Hepatocyte (in vitro differentiated cells): ENCODE measurements around the gene DEF6. TPM values are rescaled to one million over a fixed set of nuclear protein-coding genes. Genes with fewer than 3 reads are reported as not detected.
A peak's percentile ranks its signal among the peaks of the same experiment; 100 is the strongest.

ENCODE experiments used
- DNase-seq: peaks from one replicate; pipeline ENCODE4 v3.0.0-alpha.2; 2016; ENCODE audit warnings: low spot score
- H2AFZ ChIP-seq: fragments of 200-600 bp; sonication (generic); 2 replicates; pipeline ENCODE4 v1.6.0; 2016; ENCODE audit warnings: antibody characterized with exemption, mild to moderate bottlenecking
- H3K27ac ChIP-seq: fragments of 200-600 bp; sonication (generic); 2 replicates; pipeline ENCODE4 v1.5.1; 2016; ENCODE audit warnings: mild to moderate bottlenecking
- H3K27me3 ChIP-seq: fragments of 200-600 bp; sonication (generic); 2 replicates; pipeline ENCODE4 v1.6.1; 2016
- H3K36me3 ChIP-seq: fragments of 200-600 bp; sonication (generic); replicated peaks from 2 replicates; pipeline ENCODE4 v1.5.1; 2016; ENCODE audit warnings: low read depth; ENCODE audit not compliant: insufficient read depth
- H3K4me1 ChIP-seq: fragments of 200-600 bp; sonication (generic); 2 replicates; pipeline ENCODE4 v1.5.1; 2016; ENCODE audit warnings: mild to moderate bottlenecking, moderate library complexity; ENCODE audit not compliant: insufficient read depth
- H3K4me2 ChIP-seq: fragments of 200-600 bp; sonication (generic); 2 replicates; pipeline ENCODE4 v1.6.0; 2016
- H3K4me3 ChIP-seq: fragments of 200-600 bp; sonication (generic); 2 replicates; pipeline ENCODE4 v1.5.1; 2016; ENCODE audit warnings: mild to moderate bottlenecking
- H3K79me2 ChIP-seq: fragments of 200-600 bp; sonication (generic); 2 replicates; pipeline ENCODE4 v1.6.0; 2017; ENCODE audit warnings: mild to moderate bottlenecking
- H3K9me2 ChIP-seq: fragments of 200-600 bp; sonication (generic); replicated peaks from 2 replicates; pipeline ENCODE4 v1.6.0; 2017; ENCODE audit warnings: mild to moderate bottlenecking; ENCODE audit not compliant: insufficient read depth
- H3K9me3 ChIP-seq: fragments of 200-600 bp; sonication (generic); 2 replicates; pipeline ENCODE4 v1.5.1; 2016; ENCODE audit warnings: low read depth, mild to moderate bottlenecking
- H4K20me1 ChIP-seq: fragments of 200-600 bp; sonication (generic); 2 replicates; pipeline ENCODE4 v1.6.0; 2016; ENCODE audit warnings: mild to moderate bottlenecking; ENCODE audit not compliant: insufficient read depth, poor library complexity, severe bottlenecking
- CTCF ChIP-seq: fragments of 200-600 bp; sonication (generic); IDR thresholded peaks from 2 replicates; pipeline ENCODE4 v1.5.1; 2016; ENCODE audit warnings: antibody characterized with exemption, mild to moderate bottlenecking; ENCODE audit not compliant: poor library complexity
- EZH2 ChIP-seq: fragments of 200-600 bp; sonication (generic); IDR thresholded peaks from 2 replicates; pipeline ENCODE4 v1.6.1; 2016; ENCODE audit warnings: antibody characterized with exemption, mild to moderate bottlenecking, borderline replicate concordance
- EZH2phosphoT487 ChIP-seq: fragments of 200-600 bp; sonication (generic); IDR thresholded peaks from one replicate; pipeline ENCODE4 v1.6.1; 2018; ENCODE audit warnings: antibody characterized with exemption, mild to moderate bottlenecking, low read depth, moderate library complexity; ENCODE audit not compliant: unreplicated experiment, severe bottlenecking
- WGBS: methylation state at CpG from one replicate; pipeline ENCODE4 v1.1.6; 2016; ENCODE audit warnings: low lambda C conversion rate; ENCODE audit errors: missing lambda C conversion rate; 5-methylcytosine and 5-hydroxymethylcytosine counted together
- polyA plus RNA-seq: library from polyadenylated mRNA; unstranded; fragments of >200 nt; fragmentation: Nextera tagmentation; extraction: Ambion mirVana; gene quantifications from 2 replicates; pipeline ENCODE4 v1.2.1, GENCODE V29; 2016
- total RNA-seq: library from RNA; depleted of rRNA; stranded (reverse); fragments of >200 nt; gene quantifications from 2 replicates; pipeline ENCODE4 v1.2.3, GENCODE V29; 2014

The DEF6 gene
- total RNA-seq (2.2 and 3.7 TPM in 2 replicates), polyA plus RNA-seq (3.7 and 3.8 TPM in 2 replicates)

GRCh38 chr6:35297601-35298481 lies at the start of gene DEF6:
Gene DEF6 (plus strand): TSS chr6:35297818. CDS start chr6:35297857, 39 bp downstream.
- no peaks in the 10 kb centered on the region for H3K36me3 ChIP-seq
- H3K9me2 ChIP-seq, result no peaks in the 10 kb centered on the region
- peaks cover 5% of the 10 kb centered on the region for H3K4me1 ChIP-seq
- TF ChIP-seq EZH2phosphoT487 (no peak), CTCF (peak; percentile 90), EZH2 (no peak)
- DNase-seq, result peak; percentile 91
- H3K27ac ChIP-seq, result peak within 1 kb of the TSS; percentile 49
- WGBS, result 32% methylated on average over 35 of the region's 35 CpGs
- H3K27me3 ChIP-seq, result no peaks in the 10 kb centered on the region
- no peaks in the 10 kb centered on the region for H4K20me1 ChIP-seq
- H3K4me2 ChIP-seq, result peak within 1 kb of the TSS; percentile 81
- H3K79me2 ChIP-seq, result no peaks in the 10 kb centered on the region
- H3K9me3 ChIP-seq, result no peaks in the 10 kb centered on the region
- H2AFZ ChIP-seq, result peak within 1 kb of the TSS; percentile 43
- no peak within 1 kb of the TSS for H3K4me3 ChIP-seq

GRCh38 chr6:35248300-35248699 lies 49.3 kb upstream of the DEF6 start:
- Histone ChIP-seq H3K27me3 (no peaks in the 10 kb centered on the region), H2AFZ (no peak overlapping the region), H3K4me2 (no peak overlapping the region), H4K20me1 (no peaks in the 10 kb centered on the region), H3K79me2 (peaks cover 7% of the 10 kb centered on the region), H3K4me1 (no peaks in the 10 kb centered on the region), H3K27ac (no peak overlapping the region), H3K9me2 (no peaks in the 10 kb centered on the region), H3K36me3 (no peaks in the 10 kb centered on the region), H3K9me3 (no peaks in the 10 kb centered on the region), H3K4me3 (no peak overlapping the region)
- 76% methylated on average over 3 of the region's 3 CpGs for WGBS
- no peak for TF ChIP-seq EZH2
- DNase-seq, result no peak

- TF ChIP-seq CTCF, result no peak
- no peak for TF ChIP-seq EZH2
- TF ChIP-seq EZH2phosphoT487, result no peak
- H3K79me2 ChIP-seq, result peaks cover 14% of the 10 kb centered on the region
- H2AFZ ChIP-seq, result no peak overlapping the region
- H3K4me1 ChIP-seq, result no peaks in the 10 kb centered on the region
- H3K4me3 ChIP-seq, result no peak overlapping the region
- no peaks in the 10 kb centered on the region for H4K20me1 ChIP-seq
- no peak for DNase-seq
- no peaks in the 10 kb centered on the region for H3K9me2 ChIP-seq
- 84% methylated on average over 3 of the region's 3 CpGs for WGBS
- H3K36me3 ChIP-seq, result no peaks in the 10 kb centered on the region
- no peak overlapping the region for H3K4me2 ChIP-seq
- H3K9me3 ChIP-seq, result no peaks in the 10 kb centered on the region
- no peaks in the 10 kb centered on the region for H3K27me3 ChIP-seq
- H3K27ac ChIP-seq, result no peak overlapping the region
Measured at GRCh38 chr6:35248965-35249364, 48.7 kb upstream of the DEF6 start.

- no peak for DNase-seq
- Histone ChIP-seq H3K9me2 (no peaks in the 10 kb centered on the region), H3K27me3 (no peaks in the 10 kb centered on the region), H3K79me2 (peaks cover 36% of the 10 kb centered on the region), H3K9me3 (no peaks in the 10 kb centered on the region), H3K4me1 (no peaks in the 10 kb centered on the region), H2AFZ (no peak overlapping the region), H4K20me1 (no peaks in the 10 kb centered on the region), H3K27ac (no peak overlapping the region), H3K4me2 (no peak overlapping the region), H3K4me3 (no peak overlapping the region), H3K36me3 (no peaks in the 10 kb centered on the region)
- 100% methylated on average over 3 of the region's 3 CpGs for WGBS
- TF ChIP-seq EZH2phosphoT487, result no peak
- TF ChIP-seq CTCF, result no peak
- TF ChIP-seq EZH2, result no peak
Measured at GRCh38 chr6:35251949-35252348, 45.7 kb upstream of the DEF6 start.
